ENCODE data around the gene ABCA2.

The ABCA2 gene

DNA sequence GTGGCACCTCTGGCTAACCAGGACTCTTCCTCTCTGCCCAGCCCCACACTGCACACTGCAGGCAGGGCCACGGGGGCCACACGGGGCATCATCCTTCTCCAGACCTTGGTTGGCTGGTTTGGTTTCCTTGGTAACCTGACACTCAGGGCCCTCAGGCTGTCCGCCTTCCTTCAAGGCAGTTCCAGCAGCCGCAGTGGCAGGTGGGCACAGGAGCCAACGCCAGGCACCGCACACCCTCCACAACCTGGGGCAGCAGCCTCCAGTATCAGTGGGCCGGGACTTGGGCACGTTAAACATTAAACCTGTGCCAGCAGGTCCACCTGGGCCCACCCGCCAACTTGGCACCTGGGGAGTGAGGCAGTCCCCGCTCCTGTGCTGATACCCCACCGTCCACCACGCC, 16.0 kb upstream of the ABCA2 start:
- no peaks in the 10 kb centered on the region for H3K9me3 ChIP-seq (ENCODE audit: insufficient read depth, low read depth, low read length)
- no peaks in the 10 kb centered on the region for H3K9me2 ChIP-seq (replicated peaks; ENCODE audit: low read depth, low read length)
- peaks cover 24% of the 10 kb centered on the region for H3K4me1 ChIP-seq (ENCODE audit: insufficient read depth, low read length, poor library complexity, severe bottlenecking)
- H3K9ac ChIP-seq (ENCODE audit: low read depth, low read length, poor library complexity, severe bottlenecking), result peak overlapping the region; percentile 70
- peaks cover 23% of the 10 kb centered on the region for H4K20me1 ChIP-seq (ENCODE audit: insufficient read depth, low read length, poor library complexity, severe bottlenecking)
- no peaks in the 10 kb centered on the region for H3K27me3 ChIP-seq (ENCODE audit: insufficient read depth, low read length, poor library complexity, severe bottlenecking)
- H3F3A ChIP-seq (ENCODE audit: low read depth), result no peaks in the 10 kb centered on the region
- peaks cover 21% of the 10 kb centered on the region; the same call in 1 of the 2 replicates for H3K79me2 ChIP-seq (ENCODE audit: insufficient read depth, low read length)
- H3K4me3 ChIP-seq (ENCODE audit: low read length, poor library complexity, severe bottlenecking), result peak overlapping the region; percentile 82
- TF ChIP-seq EZH2phosphoT487 (IDR thresholded peaks at IDR 0.05; ENCODE audit: borderline replicate concordance), result no peak
- TF ChIP-seq, protein P1, sequence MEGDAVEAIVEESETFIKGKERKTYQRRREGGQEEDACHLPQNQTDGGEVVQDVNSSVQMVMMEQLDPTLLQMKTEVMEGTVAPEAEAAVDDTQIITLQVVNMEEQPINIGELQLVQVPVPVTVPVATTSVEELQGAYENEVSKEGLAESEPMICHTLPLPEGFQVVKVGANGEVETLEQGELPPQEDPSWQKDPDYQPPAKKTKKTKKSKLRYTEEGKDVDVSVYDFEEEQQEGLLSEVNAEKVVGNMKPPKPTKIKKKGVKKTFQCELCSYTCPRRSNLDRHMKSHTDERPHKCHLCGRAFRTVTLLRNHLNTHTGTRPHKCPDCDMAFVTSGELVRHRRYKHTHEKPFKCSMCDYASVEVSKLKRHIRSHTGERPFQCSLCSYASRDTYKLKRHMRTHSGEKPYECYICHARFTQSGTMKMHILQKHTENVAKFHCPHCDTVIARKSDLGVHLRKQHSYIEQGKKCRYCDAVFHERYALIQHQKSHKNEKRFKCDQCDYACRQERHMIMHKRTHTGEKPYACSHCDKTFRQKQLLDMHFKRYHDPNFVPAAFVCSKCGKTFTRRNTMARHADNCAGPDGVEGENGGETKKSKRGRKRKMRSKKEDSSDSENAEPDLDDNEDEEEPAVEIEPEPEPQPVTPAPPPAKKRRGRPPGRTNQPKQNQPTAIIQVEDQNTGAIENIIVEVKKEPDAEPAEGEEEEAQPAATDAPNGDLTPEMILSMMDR (conservative IDR thresholded peaks at IDR 0.05; ENCODE audit: low read length), result no peak
- peak overlapping the region; percentile 86 for H3K4me2 ChIP-seq (ENCODE audit: low read depth, low read length, poor library complexity, severe bottlenecking)
- H3K36me3 ChIP-seq (ENCODE audit: insufficient read depth, low read length), result no peaks in the 10 kb centered on the region
- H2AFZ ChIP-seq (ENCODE audit: low read length), result no peak overlapping the region

DNA sequence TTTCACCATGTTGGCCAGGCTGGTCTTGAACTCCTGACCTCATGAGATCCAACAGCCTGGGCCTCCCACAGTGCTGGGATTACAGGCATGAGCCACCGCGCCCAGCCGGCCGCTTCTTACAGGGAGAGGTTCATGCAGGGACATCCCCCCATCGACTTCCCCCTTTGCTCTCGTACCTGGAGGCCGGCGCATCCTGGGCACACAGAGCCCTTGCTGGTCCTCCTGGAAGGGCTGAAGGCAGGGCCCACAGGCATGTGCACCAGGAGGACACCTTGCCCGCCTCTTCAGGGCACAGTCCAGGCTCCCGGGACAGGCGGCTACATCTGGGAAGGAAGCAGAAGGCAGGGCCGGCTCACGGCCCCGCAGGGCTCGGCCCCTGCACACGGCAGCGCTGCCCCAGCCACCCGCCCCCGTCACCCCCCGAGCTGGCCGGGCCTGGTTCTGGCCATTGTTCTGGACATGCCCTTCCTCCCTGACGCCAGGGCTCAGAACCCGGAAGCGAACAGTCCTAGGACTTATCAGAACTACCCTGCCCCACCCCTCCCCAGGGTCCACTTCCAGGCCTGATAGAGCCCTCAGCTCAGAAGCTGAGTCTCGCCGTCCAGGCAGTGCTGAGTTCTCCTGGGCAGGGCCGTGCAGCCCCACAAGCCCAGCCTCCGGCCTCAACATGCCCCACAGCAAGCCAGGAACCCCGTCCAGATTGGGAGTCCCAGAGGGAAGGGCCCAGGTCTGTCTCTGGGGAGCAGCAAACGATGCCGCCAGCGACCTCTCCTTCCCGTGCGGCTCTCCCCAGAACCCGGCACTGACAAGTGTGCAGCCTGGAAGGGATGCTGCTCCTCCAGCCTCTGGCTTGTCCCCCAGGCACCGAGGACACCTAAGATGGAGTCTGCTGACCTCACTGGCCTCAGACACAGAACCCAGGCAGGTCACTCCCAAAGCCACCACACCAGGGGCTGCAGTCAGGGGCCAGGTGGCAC, 15.0 kb upstream of the ABCA2 start:
- Histone ChIP-seq H3K4me3 (ENCODE audit: low read length, poor library complexity, severe bottlenecking) (peak overlapping the region; percentile 6), H3K27me3 (ENCODE audit: insufficient read depth, low read length, poor library complexity, severe bottlenecking) (no peaks in the 10 kb centered on the region)

DNA sequence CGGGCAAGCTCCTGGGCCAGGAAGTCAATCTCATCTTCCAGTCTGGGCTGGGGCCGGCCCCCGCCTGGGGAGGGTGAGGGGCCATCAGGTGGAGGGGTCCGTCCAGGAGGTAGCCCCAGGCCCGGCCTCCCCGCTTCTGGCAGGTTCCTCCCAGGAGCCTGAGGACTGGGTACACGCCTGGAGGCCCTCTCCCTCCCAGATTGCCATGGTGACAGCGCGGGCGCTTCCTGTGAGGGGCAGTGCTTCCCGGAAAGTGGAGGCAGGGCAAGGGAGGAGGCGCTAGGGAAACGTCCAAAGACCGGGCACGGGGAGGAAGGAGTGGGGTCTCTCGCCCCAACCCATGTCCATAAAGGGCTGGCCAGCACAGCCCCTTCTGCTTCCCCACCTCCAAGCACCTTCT, 13.1 kb upstream of the ABCA2 start:
- no peaks in the 10 kb centered on the region for H3K36me3 ChIP-seq (ENCODE audit: insufficient read depth, low read length)
- H3K9me2 ChIP-seq (replicated peaks; ENCODE audit: low read depth, low read length), result no peaks in the 10 kb centered on the region
- H3K27me3 ChIP-seq (ENCODE audit: insufficient read depth, low read length, poor library complexity, severe bottlenecking), result no peaks in the 10 kb centered on the region
- H3F3A ChIP-seq (ENCODE audit: low read depth), result no peaks in the 10 kb centered on the region
- H3K9me3 ChIP-seq (ENCODE audit: insufficient read depth, low read depth, low read length), result no peaks in the 10 kb centered on the region
- peaks cover 21% of the 10 kb centered on the region; the same call in 1 of the 2 replicates for H3K79me2 ChIP-seq (ENCODE audit: insufficient read depth, low read length)
- TF ChIP-seq, protein P1 (conservative IDR thresholded peaks at IDR 0.05; ENCODE audit: low read length), result no peak
- no peak for TF ChIP-seq EZH2phosphoT487 (IDR thresholded peaks at IDR 0.05; ENCODE audit: borderline replicate concordance)
- no peak overlapping the region for H3K9ac ChIP-seq (ENCODE audit: low read depth, low read length, poor library complexity, severe bottlenecking)
- peaks cover 21% of the 10 kb centered on the region for H3K4me1 ChIP-seq (ENCODE audit: insufficient read depth, low read length, poor library complexity, severe bottlenecking)
- no peak overlapping the region for H2AFZ ChIP-seq (ENCODE audit: low read length)
- H3K4me2 ChIP-seq (ENCODE audit: low read depth, low read length, poor library complexity, severe bottlenecking), result no peak overlapping the region
- H3K4me3 ChIP-seq (ENCODE audit: low read length, poor library complexity, severe bottlenecking), result no peak overlapping the region
- H4K20me1 ChIP-seq (ENCODE audit: insufficient read depth, low read length, poor library complexity, severe bottlenecking), result peaks cover 23% of the 10 kb centered on the region

More for the DNA sequence above, 15.0 kb upstream of the ABCA2 start:
- H3K9ac ChIP-seq (ENCODE audit: low read depth, low read length, poor library complexity, severe bottlenecking), result peak overlapping the region; percentile 70
- H3K9me2 ChIP-seq (replicated peaks; ENCODE audit: low read depth, low read length), result no peaks in the 10 kb centered on the region
- H3K9me3 ChIP-seq (ENCODE audit: insufficient read depth, low read depth, low read length), result no peaks in the 10 kb centered on the region
- no peaks in the 10 kb centered on the region for H3K36me3 ChIP-seq (ENCODE audit: insufficient read depth, low read length)
- H2AFZ ChIP-seq (ENCODE audit: low read length), result no peak overlapping the region
- H4K20me1 ChIP-seq (ENCODE audit: insufficient read depth, low read length, poor library complexity, severe bottlenecking), result peaks cover 23% of the 10 kb centered on the region
- no peaks in the 10 kb centered on the region for H3F3A ChIP-seq (ENCODE audit: low read depth)
- H3K4me1 ChIP-seq (ENCODE audit: insufficient read depth, low read length, poor library complexity, severe bottlenecking), result peaks cover 24% of the 10 kb centered on the region
- TF ChIP-seq EZH2phosphoT487 (IDR thresholded peaks at IDR 0.05; ENCODE audit: borderline replicate concordance), result no peak
- TF ChIP-seq, protein P1 (conservative IDR thresholded peaks at IDR 0.05; ENCODE audit: low read length), result no peak
- peak overlapping the region; percentile 86 for H3K4me2 ChIP-seq (ENCODE audit: low read depth, low read length, poor library complexity, severe bottlenecking)
- H3K79me2 ChIP-seq (ENCODE audit: insufficient read depth, low read length), result peaks cover 21% of the 10 kb centered on the region; the same call in 1 of the 2 replicates
